T1000 (cell line): ENCODE results near the gene OR2AT4.
"Not testable (repeated sequence)": the region's sequence is repeated elsewhere in the genome, so short reads cannot be mapped to it uniquely, and the experiment has no call there.

Experiments used
- DNase-seq: peaks from one replicate; lab custom pipeline; 2025; ENCODE audit warnings: mixed read lengths; lab: John Stamatoyannopoulos, UW

The OR2AT4 gene

DNA sequence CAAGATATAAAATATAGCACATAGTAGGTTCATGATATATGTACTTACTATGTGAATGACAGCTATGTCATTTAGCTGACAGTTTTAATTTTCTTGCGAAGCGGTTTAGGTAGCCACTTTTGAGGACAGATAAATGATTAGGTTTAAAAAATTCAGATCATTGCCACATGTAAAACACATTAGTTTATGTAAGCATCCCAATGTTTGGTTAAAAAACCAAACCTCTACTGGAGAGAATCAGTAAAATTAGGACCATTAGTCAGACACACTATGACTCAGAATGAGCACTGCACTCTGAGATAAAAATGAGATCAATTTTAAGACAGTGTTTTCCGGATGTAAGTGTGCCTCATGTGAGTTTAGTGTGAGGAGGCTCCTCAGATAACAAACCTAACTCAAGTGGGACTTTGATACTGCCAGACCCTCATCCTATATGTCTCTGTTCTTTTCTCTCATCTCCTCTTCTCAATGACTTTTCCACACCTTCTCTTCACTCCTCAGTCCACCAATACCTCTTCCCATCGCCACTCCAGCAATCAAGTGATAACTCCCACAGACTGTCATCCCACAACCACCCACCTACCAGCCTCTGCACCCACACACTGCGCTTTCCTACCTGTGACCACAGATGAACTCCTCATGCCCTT, 6.8 kb upstream of the OR2AT4 start:
- no peak for DNase-seq

GRCh38 chr11:75101424-75102128, 4.9 kb upstream of the OR2AT4 start:
- DNase-seq: no peak

- DNase-seq: no peak
These were observed 3.6 kb upstream of the OR2AT4 start for GRCh38 chr11:75100314-75100713.

DNA sequence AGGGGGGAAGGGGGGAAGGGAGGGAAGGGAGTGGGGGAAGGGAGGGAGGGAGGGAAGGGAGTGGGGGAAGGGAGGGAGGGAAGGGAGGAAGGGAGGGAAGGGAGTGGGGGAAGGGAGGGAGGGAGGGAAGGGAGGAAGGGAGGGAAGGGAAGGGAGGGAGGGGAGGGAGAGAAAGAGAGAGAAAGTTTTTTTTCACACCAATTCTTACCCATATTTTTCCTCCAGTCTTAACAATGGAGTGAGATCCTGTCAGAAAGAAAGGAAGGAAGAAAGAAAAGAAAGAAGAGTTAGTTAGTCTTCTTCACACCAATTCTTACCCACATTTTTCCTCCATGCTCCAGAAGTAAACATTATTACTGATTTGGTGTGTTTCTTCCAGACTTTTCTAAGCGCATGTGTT, 3.0 kb upstream of the OR2AT4 start:
- no peak for DNase-seq

GRCh38 chr11:75098835-75099439, 2.3 kb upstream of the OR2AT4 start:
- DNase-seq: not testable (repeated sequence)

DNA sequence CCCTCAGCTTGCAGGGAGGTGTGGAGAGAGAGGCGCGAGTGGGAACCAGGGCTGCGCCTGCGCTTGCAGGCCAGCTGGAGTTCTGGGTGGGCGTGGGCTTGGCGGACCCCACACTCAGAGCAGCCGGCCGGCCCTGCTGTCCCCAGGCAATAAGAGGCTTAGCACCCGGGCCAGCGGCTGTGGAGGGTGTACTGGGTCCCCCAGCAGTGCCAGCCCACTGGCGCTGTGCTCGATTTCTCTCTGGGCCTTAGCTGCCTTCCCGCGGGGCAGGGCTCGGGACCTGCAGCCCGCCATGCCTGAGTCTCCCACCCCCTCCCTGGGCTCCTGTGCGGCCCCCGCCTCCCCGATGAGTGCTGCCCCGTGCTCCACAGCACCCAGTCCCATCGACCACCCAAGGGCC, 1.5 kb upstream of the OR2AT4 start:
- not testable (repeated sequence) for DNase-seq

DNA sequence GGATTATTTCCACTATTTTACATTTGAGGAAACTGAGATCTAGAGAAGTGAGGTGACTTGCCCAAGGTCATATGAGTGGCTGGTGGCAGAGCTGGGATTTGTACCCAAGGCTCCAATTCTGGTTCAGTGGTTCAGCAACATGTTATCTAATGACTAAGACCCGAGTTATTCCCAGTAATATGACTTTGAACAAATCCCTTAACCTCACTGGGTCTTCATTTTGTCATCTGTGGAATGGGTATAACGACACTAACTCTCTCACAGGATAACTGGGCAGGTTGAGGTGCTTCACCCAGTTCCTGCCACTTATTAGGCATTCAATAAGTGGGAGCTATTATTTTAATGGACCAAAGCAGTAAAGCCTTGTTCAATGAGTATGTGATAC, 489 bp upstream of the OR2AT4 start:
- DNase-seq: no peak

GRCh38 chr11:75094382-75094781, 2.3 kb downstream of the OR2AT4 start:
- not testable (repeated sequence) for DNase-seq

- no peak for DNase-seq
These were observed 6.0 kb downstream of the OR2AT4 start for GRCh38 chr11:75090671-75091177.

DNA sequence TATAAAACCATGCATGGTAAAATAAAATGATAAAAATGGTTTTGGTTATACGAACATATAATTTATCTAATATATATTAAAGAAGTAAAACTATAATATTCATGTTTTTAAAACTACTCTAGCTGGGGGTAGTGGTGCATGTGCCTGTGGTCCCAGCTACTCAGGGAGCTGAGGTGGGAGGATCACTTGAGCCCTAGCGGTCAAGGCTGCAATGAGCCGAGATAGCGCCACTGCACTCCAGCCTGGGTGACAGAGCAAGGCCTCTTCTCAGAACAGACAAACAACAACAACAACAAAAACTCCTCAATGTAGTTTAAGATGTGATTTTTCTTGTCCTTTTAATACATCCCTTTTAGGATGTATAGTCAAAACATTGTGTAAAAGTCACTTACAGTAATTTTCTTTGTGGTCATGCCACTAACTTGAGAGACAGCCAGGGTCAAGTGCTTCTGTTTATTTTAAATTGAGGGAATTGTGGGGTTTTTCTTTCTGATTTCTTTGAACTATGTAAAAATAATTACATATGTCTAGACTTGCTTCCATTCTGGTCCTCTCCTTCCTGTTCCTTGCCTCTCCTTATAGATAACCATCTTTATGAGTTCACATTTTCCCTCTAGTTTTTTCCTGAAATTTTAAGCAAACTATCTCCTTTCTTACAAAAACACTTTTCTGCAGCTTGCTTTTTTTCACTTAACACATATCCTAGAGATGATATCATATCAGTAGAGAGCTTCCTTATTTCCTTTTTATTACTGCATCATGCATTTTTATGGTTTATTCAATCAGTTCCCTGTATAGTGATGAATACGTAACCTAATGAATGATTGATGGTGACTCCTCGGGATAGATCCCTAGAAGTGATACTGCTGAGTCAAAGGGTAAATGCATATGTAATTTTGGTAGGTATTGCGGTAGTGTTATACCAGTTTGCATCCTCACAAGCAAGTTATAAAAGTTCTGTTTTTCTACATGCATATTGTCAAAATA, 9.1 kb downstream of the OR2AT4 start:
- no peak for DNase-seq

GRCh38 chr11:75084883-75085282, 11.8 kb downstream of the OR2AT4 start:
- no peak for DNase-seq

DNA sequence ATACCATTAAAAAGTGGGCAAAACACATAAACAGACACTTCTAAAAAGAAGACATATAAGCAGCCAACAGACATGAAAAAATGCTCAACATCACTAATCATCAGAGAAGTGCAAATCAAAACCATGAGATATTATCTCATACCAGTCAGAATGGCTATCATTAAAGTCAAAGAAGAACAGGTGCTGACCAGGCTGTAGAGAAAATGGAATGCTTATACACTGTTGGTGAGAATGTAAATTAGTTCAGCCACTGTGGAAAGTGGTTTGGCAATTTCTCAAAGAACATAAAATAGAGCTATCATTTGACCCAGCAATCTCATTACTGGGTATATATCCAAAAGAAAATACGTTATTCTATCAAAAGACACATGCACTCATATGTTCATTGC, 13.5 kb downstream of the OR2AT4 start:
- DNase-seq: no peak

- no peak for DNase-seq
These were observed 14.0 kb downstream of the OR2AT4 start for GRCh38 chr11:75082601-75083216.

DNA sequence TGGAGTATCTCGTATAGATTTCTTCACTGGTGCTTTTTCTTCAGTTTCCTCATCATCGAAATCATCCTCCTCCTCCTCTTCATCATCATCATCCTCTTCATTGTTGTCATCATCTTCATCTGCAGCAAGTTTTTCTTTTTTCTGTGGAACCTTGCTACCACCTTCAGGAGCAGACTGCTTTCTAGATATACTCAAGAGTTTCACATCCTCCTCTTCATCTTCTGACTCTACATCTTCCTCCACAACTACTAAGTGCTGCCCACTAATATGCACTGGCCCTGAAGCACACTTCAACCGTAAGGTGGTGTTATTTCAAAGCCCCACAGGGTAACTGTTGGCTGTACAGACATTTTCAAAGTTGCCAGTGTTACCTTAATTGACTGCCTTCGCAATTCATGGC, 17.1 kb downstream of the OR2AT4 start:
- DNase-seq: no peak

DNA sequence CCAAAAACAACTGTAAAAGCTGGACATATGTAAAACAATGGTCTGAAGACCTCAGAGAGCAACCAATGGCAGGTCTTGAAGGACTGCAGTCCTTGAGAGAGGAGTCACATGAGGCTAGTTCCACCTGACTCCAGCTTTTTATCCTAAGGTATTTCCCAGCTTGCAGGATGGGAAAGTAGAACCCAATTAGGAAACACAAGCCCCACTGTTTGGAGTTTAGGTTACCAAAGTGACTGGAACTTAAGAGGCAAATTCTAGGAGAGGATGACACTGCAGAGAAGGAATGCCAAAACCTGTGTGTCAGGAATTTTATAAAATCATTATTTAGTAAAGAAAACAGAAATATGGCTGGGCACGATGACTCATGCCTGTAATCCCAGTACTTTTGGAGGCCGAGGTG, 18.4 kb downstream of the OR2AT4 start:
- no peak for DNase-seq

DNA sequence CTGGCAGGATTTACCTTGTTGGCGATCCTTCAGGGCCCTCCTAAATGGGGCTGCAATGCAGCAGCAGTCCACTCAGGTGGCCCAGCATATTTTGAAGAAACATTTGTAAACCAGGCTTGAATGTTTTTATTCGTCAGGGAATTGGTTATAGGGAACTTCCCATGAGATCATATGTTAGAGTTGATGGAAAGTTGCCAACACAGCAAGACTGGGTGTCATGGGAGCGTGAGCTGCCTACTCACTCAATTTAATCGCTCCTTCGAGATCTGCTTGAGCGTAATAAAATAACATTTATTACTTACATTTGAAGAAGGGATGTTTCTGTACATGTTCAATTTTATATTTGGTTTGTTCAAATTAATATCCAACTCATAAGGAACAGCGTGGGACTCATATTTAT, 19.4 kb downstream of the OR2AT4 start:
- no peak for DNase-seq

DNA sequence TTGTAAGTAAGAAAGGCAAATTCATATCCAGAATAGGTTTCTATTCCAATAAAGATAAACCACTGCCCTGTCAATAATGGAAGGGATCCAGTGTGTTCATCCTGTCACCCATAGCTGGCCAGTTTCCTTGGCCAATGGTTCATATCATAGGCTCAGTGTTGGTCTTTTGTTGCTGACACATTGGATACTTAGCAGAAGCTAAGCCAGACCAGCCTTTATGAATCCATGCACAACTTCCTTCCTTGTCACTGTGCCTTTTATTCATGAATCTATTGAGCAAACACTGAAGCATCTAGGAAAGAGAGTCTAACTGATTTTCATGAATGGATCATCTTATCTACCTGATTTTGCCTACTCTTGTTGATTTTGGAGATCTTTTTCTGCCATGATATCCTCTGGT, 20.0 kb downstream of the OR2AT4 start:
- DNase-seq: no peak

DNA sequence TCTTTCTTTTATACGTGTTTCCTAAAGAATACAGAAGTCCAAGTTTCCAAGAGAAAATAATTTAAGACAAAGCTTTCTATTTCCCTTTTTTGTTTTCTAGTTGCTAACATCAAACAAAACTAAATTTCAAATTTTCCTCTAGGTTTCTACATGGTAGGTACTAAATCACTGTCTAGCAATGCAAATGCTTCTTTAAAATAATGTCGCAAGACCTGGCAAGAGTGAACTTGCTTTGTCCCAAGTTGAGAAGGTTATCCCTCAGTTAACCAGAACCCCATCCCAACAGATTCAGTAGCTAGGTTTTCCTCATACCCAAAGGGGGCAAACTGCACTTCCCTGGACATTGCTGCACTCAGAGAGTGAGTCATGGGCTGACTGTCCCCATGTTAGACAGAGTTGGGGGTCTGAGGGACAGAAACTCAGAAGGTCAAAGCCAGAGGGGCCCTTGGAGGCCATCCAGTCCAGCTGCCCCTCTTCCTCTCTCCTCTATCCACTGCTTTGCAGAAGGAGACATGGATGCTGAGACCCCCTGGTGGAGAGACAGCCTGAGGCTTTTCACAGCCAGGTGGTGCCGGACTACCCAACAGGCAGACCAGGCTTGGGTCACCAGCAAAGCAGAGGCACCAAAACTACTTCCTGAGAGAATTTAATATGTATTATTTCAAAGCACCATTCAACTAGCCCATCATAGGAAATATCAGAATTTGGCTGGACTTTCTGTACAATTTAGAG, 23.1 kb downstream of the OR2AT4 start:
- DNase-seq: no peak

- no peak for DNase-seq
These were observed 24.1 kb downstream of the OR2AT4 start for GRCh38 chr11:75072582-75072981.

- DNase-seq: no peak
These were observed 27.2 kb downstream of the OR2AT4 start for GRCh38 chr11:75069473-75069872.

GRCh38 chr11:75068993-75069392, 27.7 kb downstream of the OR2AT4 start:
- no peak for DNase-seq
